GM23338 (cell line): ENCODE results near the gene HSPH1.

Experiments used
- CREB1 ChIP-seq: fragments of 250-450 bp; sonication (Bioruptor Pico); IDR thresholded peaks from 2 replicates; pipeline ENCODE4 v1.5.0; 2020; ENCODE audit warnings: low read depth, mild to moderate bottlenecking, moderate library complexity
- EZH2 ChIP-seq: fragments of 200-600 bp; sonication (generic); IDR thresholded peaks from one replicate; pipeline ENCODE4 v1.8.0; 2017; ENCODE audit warnings: antibody characterized with exemption, mild to moderate bottlenecking, low read depth; ENCODE audit not compliant: unreplicated experiment
- EZH2phosphoT487 ChIP-seq: fragments of 200-600 bp; sonication (generic); IDR thresholded peaks from one replicate; pipeline ENCODE4 v1.8.1; 2018; ENCODE audit warnings: antibody characterized with exemption; ENCODE audit not compliant: unreplicated experiment
- NANOG ChIP-seq: IDR thresholded peaks from 2 replicates; pipeline ENCODE4 v1.6.1; 2016; ENCODE audit warnings: antibody characterized with exemption, borderline replicate concordance
- POLR2AphosphoS5 ChIP-seq: IDR thresholded peaks from 2 replicates; pipeline ENCODE4 v1.6.1; 2016; ENCODE audit warnings: antibody characterized with exemption, low read depth
- ZNF331 ChIP-seq: fragments of 250-450 bp; sonication (Bioruptor Pico); IDR thresholded peaks from 2 replicates; pipeline ENCODE4 v1.5.0; 2020; ENCODE audit warnings: low read depth, mild to moderate bottlenecking, moderate library complexity
- TF ChIP-seq, protein P1 (sequence below), 2 experiments: fragments of 200-600 bp in 1 of 2; sonication (generic) in 1 of 2; conservative IDR thresholded peaks; 2 replicates each; pipeline versions ENCODE4 v1.5.1 to v1.6.1; 2016 to 2017; ENCODE audit warnings: antibody characterized with exemption in 2 of 2, low read depth in 2 of 2, mild to moderate bottlenecking in 2 of 2, moderate library complexity in 1 of 2
- TF ChIP-seq, protein P2 (sequence below): IDR thresholded peaks from one replicate; pipeline ENCODE4 v1.6.1; 2018; ENCODE audit warnings: antibody characterized with exemption; ENCODE audit not compliant: unreplicated experiment
- TF ChIP-seq, protein P3 (sequence below): IDR thresholded peaks from 2 replicates; pipeline ENCODE4 v1.6.1; 2016; ENCODE audit warnings: antibody characterized with exemption

DNA sequence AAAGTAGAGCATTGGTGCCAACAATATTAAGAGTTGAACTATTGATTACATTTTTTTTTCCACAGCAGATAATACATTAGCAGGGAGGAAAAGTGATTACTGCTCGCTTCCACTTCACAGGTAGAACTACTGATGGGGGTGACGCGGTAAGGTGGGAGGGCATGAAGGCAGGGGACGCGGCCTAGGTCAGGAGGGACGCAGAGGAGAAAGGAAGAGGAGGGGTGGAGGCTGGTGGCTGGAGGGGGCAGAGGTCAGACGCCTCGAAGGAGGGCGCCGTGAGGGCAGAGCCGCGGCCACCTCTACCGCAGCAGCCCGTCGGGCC is 37.8 kb upstream of the HSPH1 start:
- TF ChIP-seq POLR2AphosphoS5 (no peak), EZH2phosphoT487 (no peak), EZH2 (no peak), CREB1 (no peak), ZNF331 (CRISPR knock-in tag) (no peak), NANOG (no peak)
- TF ChIP-seq, protein P1, sequence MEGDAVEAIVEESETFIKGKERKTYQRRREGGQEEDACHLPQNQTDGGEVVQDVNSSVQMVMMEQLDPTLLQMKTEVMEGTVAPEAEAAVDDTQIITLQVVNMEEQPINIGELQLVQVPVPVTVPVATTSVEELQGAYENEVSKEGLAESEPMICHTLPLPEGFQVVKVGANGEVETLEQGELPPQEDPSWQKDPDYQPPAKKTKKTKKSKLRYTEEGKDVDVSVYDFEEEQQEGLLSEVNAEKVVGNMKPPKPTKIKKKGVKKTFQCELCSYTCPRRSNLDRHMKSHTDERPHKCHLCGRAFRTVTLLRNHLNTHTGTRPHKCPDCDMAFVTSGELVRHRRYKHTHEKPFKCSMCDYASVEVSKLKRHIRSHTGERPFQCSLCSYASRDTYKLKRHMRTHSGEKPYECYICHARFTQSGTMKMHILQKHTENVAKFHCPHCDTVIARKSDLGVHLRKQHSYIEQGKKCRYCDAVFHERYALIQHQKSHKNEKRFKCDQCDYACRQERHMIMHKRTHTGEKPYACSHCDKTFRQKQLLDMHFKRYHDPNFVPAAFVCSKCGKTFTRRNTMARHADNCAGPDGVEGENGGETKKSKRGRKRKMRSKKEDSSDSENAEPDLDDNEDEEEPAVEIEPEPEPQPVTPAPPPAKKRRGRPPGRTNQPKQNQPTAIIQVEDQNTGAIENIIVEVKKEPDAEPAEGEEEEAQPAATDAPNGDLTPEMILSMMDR (conservative IDR thresholded peaks at IDR 0.05; ENCODE audit: low read depth in 2 of 2): no peak
- TF ChIP-seq, protein P2, sequence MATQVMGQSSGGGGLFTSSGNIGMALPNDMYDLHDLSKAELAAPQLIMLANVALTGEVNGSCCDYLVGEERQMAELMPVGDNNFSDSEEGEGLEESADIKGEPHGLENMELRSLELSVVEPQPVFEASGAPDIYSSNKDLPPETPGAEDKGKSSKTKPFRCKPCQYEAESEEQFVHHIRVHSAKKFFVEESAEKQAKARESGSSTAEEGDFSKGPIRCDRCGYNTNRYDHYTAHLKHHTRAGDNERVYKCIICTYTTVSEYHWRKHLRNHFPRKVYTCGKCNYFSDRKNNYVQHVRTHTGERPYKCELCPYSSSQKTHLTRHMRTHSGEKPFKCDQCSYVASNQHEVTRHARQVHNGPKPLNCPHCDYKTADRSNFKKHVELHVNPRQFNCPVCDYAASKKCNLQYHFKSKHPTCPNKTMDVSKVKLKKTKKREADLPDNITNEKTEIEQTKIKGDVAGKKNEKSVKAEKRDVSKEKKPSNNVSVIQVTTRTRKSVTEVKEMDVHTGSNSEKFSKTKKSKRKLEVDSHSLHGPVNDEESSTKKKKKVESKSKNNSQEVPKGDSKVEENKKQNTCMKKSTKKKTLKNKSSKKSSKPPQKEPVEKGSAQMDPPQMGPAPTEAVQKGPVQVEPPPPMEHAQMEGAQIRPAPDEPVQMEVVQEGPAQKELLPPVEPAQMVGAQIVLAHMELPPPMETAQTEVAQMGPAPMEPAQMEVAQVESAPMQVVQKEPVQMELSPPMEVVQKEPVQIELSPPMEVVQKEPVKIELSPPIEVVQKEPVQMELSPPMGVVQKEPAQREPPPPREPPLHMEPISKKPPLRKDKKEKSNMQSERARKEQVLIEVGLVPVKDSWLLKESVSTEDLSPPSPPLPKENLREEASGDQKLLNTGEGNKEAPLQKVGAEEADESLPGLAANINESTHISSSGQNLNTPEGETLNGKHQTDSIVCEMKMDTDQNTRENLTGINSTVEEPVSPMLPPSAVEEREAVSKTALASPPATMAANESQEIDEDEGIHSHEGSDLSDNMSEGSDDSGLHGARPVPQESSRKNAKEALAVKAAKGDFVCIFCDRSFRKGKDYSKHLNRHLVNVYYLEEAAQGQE: no peak
- TF ChIP-seq, protein P3, sequence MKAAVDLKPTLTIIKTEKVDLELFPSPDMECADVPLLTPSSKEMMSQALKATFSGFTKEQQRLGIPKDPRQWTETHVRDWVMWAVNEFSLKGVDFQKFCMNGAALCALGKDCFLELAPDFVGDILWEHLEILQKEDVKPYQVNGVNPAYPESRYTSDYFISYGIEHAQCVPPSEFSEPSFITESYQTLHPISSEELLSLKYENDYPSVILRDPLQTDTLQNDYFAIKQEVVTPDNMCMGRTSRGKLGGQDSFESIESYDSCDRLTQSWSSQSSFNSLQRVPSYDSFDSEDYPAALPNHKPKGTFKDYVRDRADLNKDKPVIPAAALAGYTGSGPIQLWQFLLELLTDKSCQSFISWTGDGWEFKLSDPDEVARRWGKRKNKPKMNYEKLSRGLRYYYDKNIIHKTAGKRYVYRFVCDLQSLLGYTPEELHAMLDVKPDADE: no peak
